ENCODE data around the gene ELMOD3. TPM values are rescaled to one million over a fixed set of nuclear protein-coding genes. Genes with fewer than 3 reads are reported as not detected.

ELMOD3 gene
- total RNA-seq, 4 donors from 2014 or later, result 23.4 to 34.5 (median 31.4) TPM

DNA sequence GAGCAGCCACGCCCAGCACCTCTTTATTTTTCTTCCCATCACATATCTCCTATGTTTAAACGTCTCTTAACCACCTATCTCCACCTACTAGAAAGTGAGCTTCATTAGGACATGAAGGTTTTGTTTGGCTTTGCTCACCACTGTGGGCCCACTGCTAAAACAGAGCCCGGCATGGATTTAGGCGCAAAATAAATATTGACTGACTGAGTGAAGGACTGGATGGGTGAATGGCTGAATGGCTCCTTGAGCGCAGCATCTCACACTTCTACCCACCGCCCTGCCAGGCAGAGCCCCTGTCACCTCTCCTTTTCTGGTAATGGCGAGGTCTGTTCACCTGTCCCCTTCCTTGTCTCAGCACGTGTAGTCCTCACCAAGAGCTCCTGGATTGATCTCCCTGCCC, 45.5 kb downstream of the ELMOD3 start:
- H3K4me1 ChIP-seq, result peaks cover 41 to 62% of the 10 kb centered on the region in 2 donors
- H3K27me3 ChIP-seq, result no peaks in the 10 kb centered on the region
- no peak for DNase-seq
- H3K36me3 ChIP-seq, result no peaks in the 10 kb centered on the region
- TF ChIP-seq, protein P1, sequence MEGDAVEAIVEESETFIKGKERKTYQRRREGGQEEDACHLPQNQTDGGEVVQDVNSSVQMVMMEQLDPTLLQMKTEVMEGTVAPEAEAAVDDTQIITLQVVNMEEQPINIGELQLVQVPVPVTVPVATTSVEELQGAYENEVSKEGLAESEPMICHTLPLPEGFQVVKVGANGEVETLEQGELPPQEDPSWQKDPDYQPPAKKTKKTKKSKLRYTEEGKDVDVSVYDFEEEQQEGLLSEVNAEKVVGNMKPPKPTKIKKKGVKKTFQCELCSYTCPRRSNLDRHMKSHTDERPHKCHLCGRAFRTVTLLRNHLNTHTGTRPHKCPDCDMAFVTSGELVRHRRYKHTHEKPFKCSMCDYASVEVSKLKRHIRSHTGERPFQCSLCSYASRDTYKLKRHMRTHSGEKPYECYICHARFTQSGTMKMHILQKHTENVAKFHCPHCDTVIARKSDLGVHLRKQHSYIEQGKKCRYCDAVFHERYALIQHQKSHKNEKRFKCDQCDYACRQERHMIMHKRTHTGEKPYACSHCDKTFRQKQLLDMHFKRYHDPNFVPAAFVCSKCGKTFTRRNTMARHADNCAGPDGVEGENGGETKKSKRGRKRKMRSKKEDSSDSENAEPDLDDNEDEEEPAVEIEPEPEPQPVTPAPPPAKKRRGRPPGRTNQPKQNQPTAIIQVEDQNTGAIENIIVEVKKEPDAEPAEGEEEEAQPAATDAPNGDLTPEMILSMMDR (IDR thresholded peaks at IDR 0.05), result no peak
- no peaks in the 10 kb centered on the region for H3K9me3 ChIP-seq
- H3K27ac ChIP-seq, result peak overlapping the region in 2 of 3 donors; percentile 44 to 59
- H3K4me3 ChIP-seq (replicated peaks in 1 of 3), result no peak overlapping the region
- intact Hi-C loops (cut with DNase I), result no loop called here
- WGBS, 2 donors, result 93 to 94% methylated on average over 8 of the region's 8 CpGs

DNA sequence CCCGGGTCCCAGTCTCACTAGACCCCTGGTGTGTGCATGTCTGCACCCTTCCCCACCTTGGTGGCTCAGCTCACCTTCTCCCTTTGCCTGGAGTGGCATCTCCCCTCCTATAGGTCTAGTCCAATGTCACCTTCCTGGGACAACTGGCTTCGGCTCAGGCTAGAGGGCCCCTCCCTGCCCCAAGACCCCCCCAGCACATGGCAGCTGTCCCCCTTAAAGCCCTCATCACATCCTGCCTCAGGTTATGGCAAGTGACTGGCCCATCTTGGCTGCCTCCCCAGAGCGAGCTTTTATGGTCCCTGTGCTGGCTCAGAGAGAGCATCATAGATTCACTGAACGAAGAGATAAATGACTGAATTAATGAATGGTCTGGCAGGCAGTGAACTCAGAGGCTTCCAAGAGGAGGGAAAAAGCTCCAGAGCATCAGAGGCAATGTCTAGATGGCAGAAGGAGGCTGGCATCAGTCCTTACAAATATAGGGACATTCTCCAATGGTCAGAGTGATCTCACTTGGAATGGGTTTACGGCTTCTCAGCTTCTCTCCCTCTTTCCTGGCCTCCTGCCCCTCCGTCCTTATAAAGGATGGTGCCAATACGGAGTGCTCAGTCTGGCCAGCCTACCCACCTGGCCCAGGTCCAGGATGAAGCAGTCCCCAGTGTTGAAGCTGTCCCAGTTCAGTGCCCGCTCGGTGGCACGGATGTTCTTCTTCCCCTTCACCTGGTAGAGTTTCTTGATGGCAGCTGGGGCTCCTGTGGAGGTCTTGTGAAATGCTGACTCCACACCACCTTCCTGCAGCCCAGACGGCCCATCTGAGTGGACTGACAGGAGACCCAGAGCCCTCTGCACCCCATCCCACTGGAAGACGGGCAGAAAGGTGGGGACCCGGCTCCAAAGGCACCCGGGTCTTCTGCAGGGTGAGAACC, 46.2 kb downstream of the ELMOD3 start:
- no peaks in the 10 kb centered on the region for H3K9me3 ChIP-seq
- H3K4me1 ChIP-seq, result peaks cover 45 to 62% of the 10 kb centered on the region in 2 donors
- H3K27me3 ChIP-seq, result no peaks in the 10 kb centered on the region
- intact Hi-C loops (cut with DNase I), result no loop called here
- no peak overlapping the region for H3K4me3 ChIP-seq (replicated peaks in 1 of 3)
- WGBS, 2 donors, result 61 to 63% methylated on average over 10 to 11 of the region's 14 CpGs
- H3K36me3 ChIP-seq, result no peaks in the 10 kb centered on the region
- peak; percentile 81 to 85 for DNase-seq
- no peak for TF ChIP-seq POLR2A (IDR thresholded peaks at IDR 0.05)
- TF ChIP-seq, protein P1 (IDR thresholded peaks at IDR 0.05), result no peak
- H3K27ac ChIP-seq, result peak overlapping the region; percentile 35 to 59 (median 44)

DNA sequence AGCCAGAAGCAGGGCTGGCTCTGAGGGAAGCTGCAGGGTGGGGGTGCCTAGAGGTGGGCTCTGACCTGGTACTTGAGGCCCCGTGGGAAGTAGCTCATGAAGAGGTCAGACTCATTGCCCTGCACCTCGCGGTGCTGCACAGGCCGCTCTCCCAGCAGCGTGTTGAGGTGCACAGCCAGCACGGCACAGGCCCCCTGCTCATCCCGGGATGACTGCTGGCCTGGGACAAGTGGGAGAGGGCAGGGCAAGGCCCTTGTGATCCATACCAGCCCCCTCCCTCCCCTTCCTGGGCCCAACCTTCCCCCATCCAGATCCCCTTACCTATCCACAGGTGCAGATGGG, 46.9 kb downstream of the ELMOD3 start:
- TF ChIP-seq, protein P1 (IDR thresholded peaks at IDR 0.05), result no peak
- no peak for TF ChIP-seq POLR2A (IDR thresholded peaks at IDR 0.05)
- Histone ChIP-seq H3K4me1 (peaks cover 44 to 62% of the 10 kb centered on the region in 2 donors), H3K27ac (peak overlapping the region; percentile 13 to 59 (median 44)), H3K36me3 (no peaks in the 10 kb centered on the region), H3K4me3 (replicated peaks in 1 of 3) (no peak overlapping the region), H3K27me3 (no peaks in the 10 kb centered on the region), H3K9me3 (no peaks in the 10 kb centered on the region)
- WGBS, 2 donors, result 63% methylated on average over 3 of the region's 7 CpGs; no CpG with 5 or more reads in 1 of the 2 donors
- no peak for DNase-seq
- intact Hi-C loops (cut with DNase I), result no loop called here

DNA sequence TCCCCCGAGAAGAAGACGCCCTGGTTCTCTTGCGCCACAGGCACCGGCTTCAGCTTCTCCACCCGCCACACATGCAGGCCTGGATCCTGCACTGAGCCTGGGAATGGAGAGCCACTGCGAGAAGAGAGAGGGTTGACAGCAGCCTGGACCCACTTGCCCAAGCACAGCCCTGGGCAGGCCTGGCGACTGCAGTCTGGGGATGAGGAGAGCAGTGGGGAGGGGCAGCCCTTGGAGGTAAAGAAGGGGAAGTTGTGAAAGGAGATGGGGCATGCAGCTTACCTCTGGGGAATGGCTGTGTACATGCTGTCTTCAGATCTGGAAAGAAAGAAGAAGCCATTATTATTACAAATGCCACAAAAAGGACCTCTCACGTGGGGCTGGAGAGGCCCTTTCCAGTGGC, 47.3 kb downstream of the ELMOD3 start:
- 86 to 90% methylated on average over 8 of the region's 8 CpGs for WGBS, 2 donors

More for the DNA sequence above, 47.3 kb downstream of the ELMOD3 start:
- intact Hi-C loops (cut with DNase I), result no loop called here
- TF ChIP-seq POLR2A (IDR thresholded peaks at IDR 0.05), result no peak
- TF ChIP-seq, protein P1 (IDR thresholded peaks at IDR 0.05), result no peak
- DNase-seq, result peak in 1 of 2 donors; percentile 15
- H3K4me3 ChIP-seq (replicated peaks in 1 of 3), result no peak overlapping the region
- no peaks in the 10 kb centered on the region for H3K27me3 ChIP-seq
- peak overlapping the region in 2 of 3 donors; percentile 44 to 59 for H3K27ac ChIP-seq
- no peaks in the 10 kb centered on the region for H3K36me3 ChIP-seq
- H3K4me1 ChIP-seq, result peaks cover 44 to 65% of the 10 kb centered on the region in 2 donors
- H3K9me3 ChIP-seq, result no peaks in the 10 kb centered on the region
